Activated CD8-positive, alpha-beta memory T cell treated with anti-CD3 and anti-CD28 coated beads for 4 hours (primary cell): ENCODE data around the gene MGAT2.
"Not testable (repeated sequence)": the region's sequence is repeated elsewhere in the genome, so short reads cannot be mapped to it uniquely, and the experiment has no call there.

Experiments
- DNase-seq, 2 donors: peaks; one replicate each; pipeline ENCODE4 v3.0.0-alpha.2; 2020; ENCODE audit warnings: low read depth in 2 of 2

The MGAT2 gene

DNA sequence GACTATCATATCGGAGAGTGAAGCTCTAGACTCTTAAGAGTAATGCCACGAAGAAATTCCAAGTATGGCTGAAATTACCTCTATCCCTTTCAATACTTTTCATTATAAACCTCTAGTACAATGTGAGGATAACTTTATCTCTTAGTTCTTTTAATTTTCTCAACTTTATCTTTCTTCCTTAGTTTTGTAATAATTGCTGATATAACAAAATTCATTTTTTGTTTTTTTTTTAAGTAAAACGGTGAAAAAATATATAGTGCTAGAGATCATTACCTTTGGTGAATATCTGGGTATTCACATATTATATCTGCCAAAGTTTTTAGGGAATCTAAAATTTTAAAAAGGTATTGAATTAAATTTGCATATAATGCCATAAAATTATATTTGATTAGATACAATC, 33.9 kb downstream of the MGAT2 start:
- no peak for DNase-seq

DNA sequence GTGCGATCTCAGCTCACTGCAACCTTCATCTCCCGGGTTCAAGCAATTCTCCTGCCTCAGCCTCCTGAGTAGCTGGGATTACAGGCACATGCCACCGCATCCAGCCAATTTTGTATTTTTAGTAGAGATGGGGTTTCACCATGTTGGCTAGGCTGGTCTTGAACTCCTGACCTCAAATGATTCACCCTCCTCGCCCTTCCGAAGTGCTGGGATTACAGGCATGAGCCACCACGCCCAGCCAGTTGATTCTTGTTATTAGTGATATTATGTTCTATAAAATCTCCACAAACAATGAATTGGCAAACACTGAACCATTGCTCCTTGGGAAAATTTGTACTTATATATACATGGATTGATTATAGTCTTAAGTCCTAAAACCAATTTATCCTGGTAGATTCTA, 36.9 kb downstream of the MGAT2 start:
- not testable (repeated sequence) for DNase-seq

DNA sequence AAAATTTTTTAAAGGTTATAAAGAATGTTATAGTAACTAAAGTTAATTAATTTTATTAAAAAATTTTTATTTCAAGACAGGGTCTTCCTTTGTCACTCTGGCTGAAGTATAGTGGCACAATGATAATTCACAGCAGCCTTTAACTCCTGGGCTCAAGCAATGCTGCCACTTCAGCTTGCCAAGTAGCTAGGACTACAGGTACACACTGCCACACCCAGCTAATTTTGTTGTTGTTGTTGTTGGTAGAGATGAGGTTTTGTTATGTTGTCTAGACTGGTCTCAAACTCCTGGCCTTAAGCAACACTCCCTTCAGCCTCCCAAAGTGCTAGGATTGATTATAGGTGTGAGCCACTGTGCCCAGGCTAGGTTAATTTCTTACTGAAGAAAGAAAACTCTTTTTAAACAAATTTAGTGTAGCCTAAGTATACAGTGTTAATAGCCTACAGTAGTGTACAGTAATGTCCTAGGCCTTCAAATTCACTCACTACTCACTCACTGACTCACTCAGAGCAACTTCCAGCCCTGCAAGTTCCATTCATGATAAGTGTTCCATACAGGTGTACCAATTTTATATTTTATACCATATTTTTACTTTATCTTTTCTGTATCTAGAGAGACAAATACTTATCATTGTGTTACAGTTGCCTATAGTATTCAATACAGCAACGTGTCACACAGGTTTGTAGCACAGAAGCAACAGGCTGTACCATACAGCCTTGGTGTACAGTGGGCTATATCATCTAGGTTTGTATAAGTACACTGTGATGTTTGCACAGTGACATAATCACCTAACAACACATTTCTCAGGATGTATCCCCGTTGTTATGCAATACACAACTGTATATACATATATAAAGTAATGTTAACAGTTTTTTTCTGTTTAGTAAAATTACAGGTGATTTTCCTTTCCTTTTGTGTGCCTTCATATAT, 39.2 kb downstream of the MGAT2 start:
- DNase-seq, result no peak

DNA sequence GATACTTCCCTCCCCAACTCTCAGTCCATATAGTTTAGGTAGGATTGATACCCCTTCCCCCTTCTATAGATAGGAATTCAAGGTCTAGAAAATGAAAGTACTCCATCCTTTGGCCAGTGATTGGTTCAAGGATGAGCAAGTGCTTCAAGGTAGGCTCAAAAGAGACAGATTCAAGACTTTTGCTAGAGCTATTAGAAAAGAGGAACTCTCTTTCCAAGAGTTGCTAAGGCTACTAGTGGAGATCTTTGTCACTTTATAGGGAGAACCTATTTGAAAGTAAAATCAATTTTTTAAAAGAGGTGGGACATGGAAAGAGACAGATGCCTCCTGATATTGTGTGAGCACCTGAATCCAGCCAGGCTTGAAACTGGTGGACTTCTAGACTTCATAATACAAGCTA, 49.9 kb downstream of the MGAT2 start:
- DNase-seq, result no peak
